Hepatocyte (in vitro differentiated cells): ENCODE measurements around the gene PKDREJ. TPM values are rescaled to one million over a fixed set of nuclear protein-coding genes. Genes with fewer than 3 reads are reported as not detected.

Experiments
- DNase-seq: peaks from one replicate; pipeline ENCODE4 v3.0.0-alpha.2; 2016; ENCODE audit warnings: low spot score
- H2AFZ ChIP-seq: fragments of 200-600 bp; sonication (generic); 2 replicates; pipeline ENCODE4 v1.6.0; 2016; ENCODE audit warnings: antibody characterized with exemption, mild to moderate bottlenecking
- H3K27ac ChIP-seq: fragments of 200-600 bp; sonication (generic); 2 replicates; pipeline ENCODE4 v1.5.1; 2016; ENCODE audit warnings: mild to moderate bottlenecking
- H3K27me3 ChIP-seq: fragments of 200-600 bp; sonication (generic); 2 replicates; pipeline ENCODE4 v1.6.1; 2016
- H3K36me3 ChIP-seq: fragments of 200-600 bp; sonication (generic); replicated peaks from 2 replicates; pipeline ENCODE4 v1.5.1; 2016; ENCODE audit warnings: low read depth; ENCODE audit not compliant: insufficient read depth
- H3K4me1 ChIP-seq: fragments of 200-600 bp; sonication (generic); 2 replicates; pipeline ENCODE4 v1.5.1; 2016; ENCODE audit warnings: mild to moderate bottlenecking, moderate library complexity; ENCODE audit not compliant: insufficient read depth
- H3K4me2 ChIP-seq: fragments of 200-600 bp; sonication (generic); 2 replicates; pipeline ENCODE4 v1.6.0; 2016
- H3K4me3 ChIP-seq: fragments of 200-600 bp; sonication (generic); 2 replicates; pipeline ENCODE4 v1.5.1; 2016; ENCODE audit warnings: mild to moderate bottlenecking
- H3K79me2 ChIP-seq: fragments of 200-600 bp; sonication (generic); 2 replicates; pipeline ENCODE4 v1.6.0; 2017; ENCODE audit warnings: mild to moderate bottlenecking
- H3K9me2 ChIP-seq: fragments of 200-600 bp; sonication (generic); replicated peaks from 2 replicates; pipeline ENCODE4 v1.6.0; 2017; ENCODE audit warnings: mild to moderate bottlenecking; ENCODE audit not compliant: insufficient read depth
- H3K9me3 ChIP-seq: fragments of 200-600 bp; sonication (generic); 2 replicates; pipeline ENCODE4 v1.5.1; 2016; ENCODE audit warnings: low read depth, mild to moderate bottlenecking
- H4K20me1 ChIP-seq: fragments of 200-600 bp; sonication (generic); 2 replicates; pipeline ENCODE4 v1.6.0; 2016; ENCODE audit warnings: mild to moderate bottlenecking; ENCODE audit not compliant: insufficient read depth, poor library complexity, severe bottlenecking
- EZH2 ChIP-seq: fragments of 200-600 bp; sonication (generic); IDR thresholded peaks from 2 replicates; pipeline ENCODE4 v1.6.1; 2016; ENCODE audit warnings: antibody characterized with exemption, mild to moderate bottlenecking, borderline replicate concordance
- EZH2phosphoT487 ChIP-seq: fragments of 200-600 bp; sonication (generic); IDR thresholded peaks from one replicate; pipeline ENCODE4 v1.6.1; 2018; ENCODE audit warnings: antibody characterized with exemption, mild to moderate bottlenecking, low read depth, moderate library complexity; ENCODE audit not compliant: unreplicated experiment, severe bottlenecking
- WGBS: methylation state at CpG from one replicate; pipeline ENCODE4 v1.1.6; 2016; ENCODE audit warnings: low lambda C conversion rate; ENCODE audit errors: missing lambda C conversion rate; 5-methylcytosine and 5-hydroxymethylcytosine counted together
- polyA plus RNA-seq: library from polyadenylated mRNA; unstranded; fragments of >200 nt; fragmentation: Nextera tagmentation; extraction: Ambion mirVana; gene quantifications from 2 replicates; pipeline ENCODE4 v1.2.1, GENCODE V29; 2016
- total RNA-seq: library from RNA; depleted of rRNA; stranded (reverse); fragments of >200 nt; gene quantifications from 2 replicates; pipeline ENCODE4 v1.2.3, GENCODE V29; 2014
- TF ChIP-seq, protein P1 (sequence below): fragments of 200-600 bp; sonication (generic); IDR thresholded peaks from 2 replicates; pipeline ENCODE4 v1.5.1; 2016; ENCODE audit warnings: antibody characterized with exemption, mild to moderate bottlenecking; ENCODE audit not compliant: poor library complexity

The PKDREJ gene
- total and polyA plus RNA-seq, 2 experiments from 2014 or later = 0.16 TPM; not detected in 1

DNA sequence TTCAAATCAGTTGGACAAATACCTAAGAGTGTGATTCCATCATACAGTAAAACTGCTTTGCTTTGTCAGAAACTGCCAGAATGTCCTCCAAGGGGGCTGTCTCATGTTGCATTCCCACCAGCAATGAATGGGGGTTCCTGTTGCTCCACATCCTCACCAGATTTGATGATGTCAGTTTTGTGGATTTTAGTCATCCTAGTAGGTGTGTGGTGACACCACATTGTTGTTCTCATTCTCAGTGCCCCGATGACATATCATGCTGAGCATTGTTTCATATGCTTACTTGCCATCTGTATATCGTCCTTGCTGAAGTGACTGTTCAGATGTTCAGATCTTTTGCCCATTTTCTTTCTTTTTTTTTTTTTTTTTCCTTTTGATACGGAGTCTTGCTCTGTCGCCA is 50.1 kb downstream of the PKDREJ start:
- TF ChIP-seq EZH2 (no peak), EZH2phosphoT487 (no peak)
- TF ChIP-seq, protein P1, sequence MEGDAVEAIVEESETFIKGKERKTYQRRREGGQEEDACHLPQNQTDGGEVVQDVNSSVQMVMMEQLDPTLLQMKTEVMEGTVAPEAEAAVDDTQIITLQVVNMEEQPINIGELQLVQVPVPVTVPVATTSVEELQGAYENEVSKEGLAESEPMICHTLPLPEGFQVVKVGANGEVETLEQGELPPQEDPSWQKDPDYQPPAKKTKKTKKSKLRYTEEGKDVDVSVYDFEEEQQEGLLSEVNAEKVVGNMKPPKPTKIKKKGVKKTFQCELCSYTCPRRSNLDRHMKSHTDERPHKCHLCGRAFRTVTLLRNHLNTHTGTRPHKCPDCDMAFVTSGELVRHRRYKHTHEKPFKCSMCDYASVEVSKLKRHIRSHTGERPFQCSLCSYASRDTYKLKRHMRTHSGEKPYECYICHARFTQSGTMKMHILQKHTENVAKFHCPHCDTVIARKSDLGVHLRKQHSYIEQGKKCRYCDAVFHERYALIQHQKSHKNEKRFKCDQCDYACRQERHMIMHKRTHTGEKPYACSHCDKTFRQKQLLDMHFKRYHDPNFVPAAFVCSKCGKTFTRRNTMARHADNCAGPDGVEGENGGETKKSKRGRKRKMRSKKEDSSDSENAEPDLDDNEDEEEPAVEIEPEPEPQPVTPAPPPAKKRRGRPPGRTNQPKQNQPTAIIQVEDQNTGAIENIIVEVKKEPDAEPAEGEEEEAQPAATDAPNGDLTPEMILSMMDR = no peak
- no peak overlapping the region for H2AFZ ChIP-seq
- 96% methylated on average over 4 of the region's 4 CpGs for WGBS
- no peaks in the 10 kb centered on the region for H3K27me3 ChIP-seq
- H3K9me3 ChIP-seq = peaks cover 16% of the 10 kb centered on the region
- DNase-seq = no peak
- no peaks in the 10 kb centered on the region for H3K36me3 ChIP-seq
- H3K4me3 ChIP-seq = no peak overlapping the region
- H3K27ac ChIP-seq = no peak overlapping the region
- no peaks in the 10 kb centered on the region for H3K9me2 ChIP-seq
- H3K4me1 ChIP-seq = no peaks in the 10 kb centered on the region
- H4K20me1 ChIP-seq = no peaks in the 10 kb centered on the region
- no peak overlapping the region for H3K4me2 ChIP-seq
- no peaks in the 10 kb centered on the region for H3K79me2 ChIP-seq

DNA sequence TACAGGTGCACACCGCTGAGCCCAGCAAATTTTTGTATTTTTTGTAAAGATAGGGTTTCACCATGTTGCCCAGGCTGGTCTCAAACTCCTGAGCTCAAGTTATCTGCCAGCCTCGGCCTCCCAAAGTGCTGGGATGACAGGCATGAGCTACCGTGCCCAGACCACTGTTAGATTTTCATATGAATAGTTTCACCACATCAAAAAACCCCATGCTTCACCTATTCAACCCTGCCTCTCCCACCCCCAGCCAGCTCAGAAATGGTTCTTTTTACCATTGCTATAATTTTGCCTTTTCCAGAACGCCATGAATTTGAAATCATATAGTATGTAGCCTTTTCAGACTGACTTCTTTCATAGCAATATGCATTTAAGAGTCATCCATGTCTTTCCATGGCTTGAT is 50.9 kb downstream of the PKDREJ start:
- Histone ChIP-seq H3K27me3 (no peaks in the 10 kb centered on the region), H3K9me2 (no peaks in the 10 kb centered on the region), H3K27ac (no peak overlapping the region), H4K20me1 (no peaks in the 10 kb centered on the region), H2AFZ (no peak overlapping the region), H3K36me3 (no peaks in the 10 kb centered on the region), H3K4me1 (no peaks in the 10 kb centered on the region), H3K79me2 (no peaks in the 10 kb centered on the region), H3K4me2 (no peak overlapping the region), H3K4me3 (no peak overlapping the region), H3K9me3 (peaks cover 16% of the 10 kb centered on the region)
- TF ChIP-seq EZH2 (no peak), EZH2phosphoT487 (no peak)
- TF ChIP-seq, protein P1 = no peak
- WGBS = 98% methylated on average over 4 of the region's 4 CpGs
- DNase-seq = no peak

DNA sequence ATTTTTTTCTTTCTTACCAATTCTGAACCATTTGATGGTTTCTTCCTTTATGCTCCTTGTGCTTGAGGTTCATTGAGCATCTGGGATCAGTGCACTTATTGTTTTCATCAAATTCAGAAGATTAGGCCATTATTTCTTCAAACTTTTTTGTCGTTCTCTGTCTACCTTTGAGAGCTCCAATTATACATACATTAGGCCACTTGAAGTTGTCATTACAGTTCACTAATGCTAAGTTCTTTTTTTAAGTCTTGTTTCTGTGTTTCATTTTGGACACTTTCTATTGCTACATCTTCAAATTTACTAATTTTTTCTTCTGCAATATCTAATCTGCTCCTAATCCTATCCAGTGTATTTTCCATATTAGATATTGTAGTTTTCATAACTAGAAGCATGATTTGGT is 53.9 kb downstream of the PKDREJ start:
- 92% methylated on average over 1 of the region's 1 CpG for WGBS
- Histone ChIP-seq H3K9me3 (peaks cover 16% of the 10 kb centered on the region), H2AFZ (no peak overlapping the region), H3K4me3 (no peak overlapping the region), H3K79me2 (no peaks in the 10 kb centered on the region), H3K36me3 (no peaks in the 10 kb centered on the region), H3K27ac (no peak overlapping the region), H4K20me1 (no peaks in the 10 kb centered on the region), H3K4me1 (no peaks in the 10 kb centered on the region), H3K4me2 (no peak overlapping the region), H3K9me2 (no peaks in the 10 kb centered on the region), H3K27me3 (no peaks in the 10 kb centered on the region)
- no peak for DNase-seq
- TF ChIP-seq, protein P1 = no peak
- TF ChIP-seq EZH2phosphoT487 (no peak), EZH2 (no peak)

Other genes starting within 250 kb of the PKDREJ start
- gene PPARA, start 112.8 kb downstream of the PKDREJ start, total RNA-seq = 28.0 and 31.0 TPM in 2 replicates
- gene PPARA, start 112.8 kb downstream of the PKDREJ start, polyA plus RNA-seq = 12.3 and 13.7 TPM in 2 replicates
- gene CDPF1, start 13.1 kb downstream of the PKDREJ start, total RNA-seq = 11.1 and 13.6 TPM in 2 replicates
- 8.2 and 16.7 TPM in 2 replicates for gene CDPF1, start 13.1 kb downstream of the PKDREJ start, polyA plus RNA-seq
- gene TTC38, start 4.7 kb upstream of the PKDREJ start, total RNA-seq = 62.4 and 85.8 TPM in 2 replicates
- gene TTC38, start 4.7 kb upstream of the PKDREJ start, polyA plus RNA-seq = 44.3 and 48.3 TPM in 2 replicates
- gene GTSE1, start 33.5 kb upstream of the PKDREJ start, total RNA-seq = 2.6 and 4.4 TPM in 2 replicates
- gene GTSE1, start 33.5 kb upstream of the PKDREJ start, polyA plus RNA-seq = 4.1 and 5.9 TPM in 2 replicates
- 36.0 and 40.9 TPM in 2 replicates for gene TRMU, start 72.4 kb upstream of the PKDREJ start, total RNA-seq
- 38.0 and 44.6 TPM in 2 replicates for gene TRMU, start 72.4 kb upstream of the PKDREJ start, polyA plus RNA-seq